Activated CD8-positive, alpha-beta memory T cell treated with anti-CD3 and anti-CD28 coated beads for 1 hour (primary cell): ENCODE data around the gene VSX1.

Experiments used
- DNase-seq, 2 donors: peaks; one replicate each; pipeline ENCODE4 v3.0.0-alpha.2; 2020; ENCODE audit warnings: low read depth in 1 of 2; ENCODE audit errors: extremely low read depth in 1 of 2

Gene VSX1

DNA sequence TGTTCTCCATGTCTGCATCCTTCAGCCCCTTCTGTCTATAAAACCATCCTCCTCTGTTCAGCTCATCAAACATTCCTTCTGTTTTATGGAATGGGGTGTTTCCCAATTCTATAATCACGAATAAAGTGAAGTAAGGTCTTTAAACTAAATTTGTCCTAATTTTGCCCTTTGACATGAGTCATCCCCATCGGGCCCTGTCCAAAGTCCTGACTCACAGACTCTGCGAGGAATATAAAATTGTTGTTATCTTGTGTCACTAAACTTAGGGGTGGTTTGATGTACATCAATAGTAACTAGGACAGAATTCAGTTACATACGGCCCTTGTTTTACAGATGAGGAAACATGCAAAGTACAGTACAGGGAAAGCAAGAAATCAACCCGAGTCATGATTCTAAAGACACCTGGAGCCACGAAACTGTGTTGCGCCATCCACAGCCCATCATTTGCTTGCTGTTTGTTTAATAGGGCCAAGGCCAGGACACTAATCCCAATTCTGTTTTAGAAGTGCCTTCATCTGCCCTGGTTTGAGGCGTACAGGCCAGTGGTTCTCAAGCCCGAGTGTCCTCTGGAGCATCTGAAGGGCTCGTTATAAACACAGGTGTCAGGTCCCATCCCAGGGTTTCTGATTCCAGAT is 26.8 kb downstream of the VSX1 start:
- no peak for DNase-seq

DNA sequence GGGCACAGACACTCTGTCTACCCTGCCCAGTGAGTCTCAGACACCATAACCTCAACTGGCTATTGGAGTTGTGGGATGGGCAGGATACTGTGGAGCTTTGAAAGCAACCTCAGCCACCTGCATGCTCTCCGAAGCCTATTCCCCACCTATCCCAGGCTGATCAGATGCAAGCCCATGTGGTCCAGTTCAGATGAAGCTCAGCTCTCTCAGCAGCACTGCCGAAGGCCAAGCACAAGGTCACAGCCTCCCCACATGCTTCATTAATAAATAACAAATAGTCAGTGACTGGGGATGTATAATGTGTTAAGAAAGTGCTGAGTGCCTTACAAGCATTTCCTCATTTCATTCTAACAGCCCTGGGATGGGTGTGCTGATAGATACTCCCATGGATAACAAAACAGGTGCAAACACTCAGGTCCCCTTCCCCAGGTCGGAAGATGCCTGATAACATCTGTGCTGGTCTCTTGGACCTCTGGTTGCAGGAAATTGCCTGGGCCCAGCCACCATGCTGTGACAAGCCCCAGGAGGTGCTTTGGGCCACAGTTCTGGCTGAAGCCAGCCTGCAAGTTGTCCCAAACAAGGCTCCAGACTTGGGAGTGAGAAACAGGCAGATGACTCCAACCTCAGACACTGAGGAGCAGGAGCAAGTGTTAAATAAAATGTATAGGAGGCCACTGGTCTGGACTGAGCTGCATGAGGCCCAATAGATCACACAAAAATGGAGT is 27.7 kb downstream of the VSX1 start:
- DNase-seq: no peak

DNA sequence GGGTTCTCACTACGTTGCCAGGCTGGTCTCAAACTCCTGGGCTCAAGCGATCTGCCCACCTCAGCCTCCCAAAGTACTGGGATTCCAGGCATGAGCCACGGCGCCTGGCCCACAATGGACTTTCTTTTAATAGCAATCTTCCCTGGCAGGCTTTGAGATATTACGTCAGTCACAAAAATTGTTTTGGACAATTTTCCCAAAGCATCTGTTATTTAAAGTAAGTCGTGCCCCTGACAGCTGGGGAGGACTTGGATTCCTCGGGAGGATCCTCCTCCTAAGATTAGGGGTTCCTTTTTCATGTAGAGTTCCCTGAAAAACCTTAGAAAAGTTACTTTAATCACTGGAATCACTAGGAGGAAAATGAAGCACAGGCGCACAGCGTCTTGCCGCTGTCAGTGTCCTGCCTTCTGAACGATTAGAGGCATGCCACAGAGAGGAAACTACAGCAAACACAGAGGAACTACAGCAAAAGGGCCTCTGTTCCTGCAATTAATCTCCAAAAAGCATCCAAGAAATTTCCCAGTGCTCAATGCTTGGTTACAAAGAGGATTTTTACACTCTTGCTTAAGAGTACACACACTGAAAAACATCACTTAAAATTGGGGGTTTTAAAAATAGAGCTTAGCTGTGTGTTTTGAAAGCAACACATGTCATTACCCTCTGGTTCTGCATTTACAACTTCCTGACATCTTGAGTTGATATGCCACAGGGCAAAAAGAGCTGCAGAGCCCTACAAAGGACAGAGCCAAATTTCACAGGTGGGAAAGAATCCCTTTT is 28.5 kb downstream of the VSX1 start:
- no peak for DNase-seq

DNA sequence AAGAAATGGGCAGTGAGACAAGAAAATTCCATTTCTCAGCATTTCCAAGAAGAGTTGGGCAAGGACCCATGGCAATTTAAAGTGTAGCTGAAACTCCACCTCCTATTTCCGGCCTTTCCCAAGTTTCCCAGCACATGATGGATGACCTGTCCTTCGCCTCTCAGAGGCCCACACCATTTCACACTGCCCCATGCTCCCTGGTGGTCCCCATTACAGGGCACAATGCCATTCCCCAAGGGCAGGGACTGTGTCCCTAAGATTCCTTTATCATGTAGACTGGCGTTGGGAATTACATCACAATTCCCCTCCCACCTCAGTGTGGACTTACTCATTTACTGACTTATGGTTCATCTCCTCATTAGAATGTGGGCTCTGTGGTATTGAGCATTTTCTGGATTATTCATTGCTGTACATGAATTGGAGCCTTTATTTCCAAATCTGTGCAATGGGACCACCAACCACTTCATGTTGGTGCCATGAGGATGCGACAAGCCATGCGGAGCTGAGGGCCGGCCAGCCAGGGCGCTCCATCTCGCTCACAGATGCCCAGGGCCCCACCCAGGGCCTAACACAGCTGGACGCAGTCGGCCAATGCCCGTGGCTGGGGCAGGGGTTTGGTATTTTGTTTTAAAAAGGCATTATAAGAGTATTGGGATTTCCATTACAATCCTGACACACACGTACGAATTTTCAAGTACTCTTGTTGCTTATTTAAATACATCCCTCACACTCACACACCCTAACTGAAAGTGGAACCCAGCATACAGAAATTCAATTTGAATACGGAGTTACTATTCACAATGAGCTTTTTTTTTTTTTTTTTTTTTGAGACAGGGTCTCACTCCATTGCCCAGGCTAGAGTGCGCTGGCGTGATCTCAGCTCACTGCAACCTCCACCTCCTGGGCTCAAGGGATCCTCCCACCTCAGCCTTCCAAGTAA is 29.4 kb downstream of the VSX1 start:
- no peak for DNase-seq

DNA sequence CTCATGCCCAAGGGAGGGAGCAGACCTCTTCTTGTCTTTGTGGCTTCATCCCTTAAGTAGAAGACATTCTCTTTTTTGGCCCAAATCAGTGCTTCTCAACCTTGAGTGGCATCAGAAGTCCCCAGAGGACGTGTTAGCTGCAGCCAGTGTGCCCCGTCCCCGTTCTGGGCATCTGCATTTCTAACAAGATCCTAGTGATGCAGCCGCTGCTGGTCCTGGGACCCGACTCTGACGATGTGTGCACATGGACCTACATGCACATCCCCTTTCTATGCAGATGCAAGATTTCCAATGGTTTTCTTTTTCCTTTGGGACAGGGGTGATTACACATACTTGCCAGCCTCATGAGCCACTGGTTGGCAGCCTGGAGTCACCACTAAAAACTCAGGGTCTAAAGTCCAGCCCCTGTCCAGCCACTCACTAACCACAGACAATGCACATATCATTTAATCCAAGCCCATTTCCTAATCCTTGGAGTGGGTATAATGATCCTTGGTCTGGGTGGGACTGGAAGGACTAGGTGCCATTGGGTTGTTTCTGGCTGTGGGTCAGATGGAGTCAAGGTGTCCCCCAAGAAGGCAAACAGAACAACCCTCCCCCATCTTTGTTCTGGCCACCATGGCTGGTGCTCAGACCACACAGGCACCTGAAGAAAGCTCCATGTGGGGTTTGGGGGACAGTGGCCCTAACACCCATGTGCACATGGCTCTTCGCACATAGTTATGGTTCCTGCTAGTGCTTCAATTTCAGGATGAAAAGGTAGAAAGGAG is 30.4 kb downstream of the VSX1 start:
- no peak for DNase-seq

DNA sequence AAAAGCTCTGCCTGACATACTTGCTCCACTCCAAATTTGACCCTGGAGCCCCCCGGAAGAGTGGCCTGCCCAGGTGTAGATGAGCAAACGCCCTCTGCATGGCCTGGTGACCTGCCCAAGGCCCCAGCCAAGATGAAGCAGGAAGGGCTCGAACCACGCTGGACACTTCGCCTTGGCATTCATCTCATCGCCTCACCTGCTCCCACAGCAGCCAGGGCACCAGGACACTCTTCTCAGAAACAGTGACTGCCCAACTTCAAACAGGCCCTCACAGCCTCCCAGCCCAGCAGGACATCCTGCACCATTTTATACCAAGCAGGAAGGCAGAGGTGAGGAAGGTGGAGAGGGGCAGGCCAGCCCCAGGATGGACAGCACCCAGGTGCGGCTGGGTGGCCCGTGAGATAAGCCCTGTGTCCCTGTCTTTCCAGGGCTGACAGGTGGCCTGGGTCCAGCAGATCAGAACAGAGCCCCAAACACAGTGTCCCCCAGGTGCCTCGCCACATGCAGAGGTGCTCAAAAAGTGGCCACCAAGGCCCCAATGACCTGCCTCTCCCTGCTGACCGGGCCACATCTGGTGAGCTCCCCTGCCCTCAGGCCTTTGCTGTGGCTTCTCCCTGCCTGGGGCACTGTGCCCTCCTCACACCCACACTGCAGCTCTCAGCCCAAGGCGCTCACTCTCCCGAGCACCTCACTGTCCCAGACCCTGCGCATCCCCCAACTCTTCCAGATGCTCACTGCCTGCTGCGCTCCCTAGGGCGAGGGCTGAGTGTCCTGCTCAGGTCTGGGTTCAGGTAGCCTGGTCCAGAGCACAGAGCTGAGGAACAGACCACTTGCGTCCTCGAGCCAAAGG is 31.2 kb downstream of the VSX1 start:
- DNase-seq: no peak

DNA sequence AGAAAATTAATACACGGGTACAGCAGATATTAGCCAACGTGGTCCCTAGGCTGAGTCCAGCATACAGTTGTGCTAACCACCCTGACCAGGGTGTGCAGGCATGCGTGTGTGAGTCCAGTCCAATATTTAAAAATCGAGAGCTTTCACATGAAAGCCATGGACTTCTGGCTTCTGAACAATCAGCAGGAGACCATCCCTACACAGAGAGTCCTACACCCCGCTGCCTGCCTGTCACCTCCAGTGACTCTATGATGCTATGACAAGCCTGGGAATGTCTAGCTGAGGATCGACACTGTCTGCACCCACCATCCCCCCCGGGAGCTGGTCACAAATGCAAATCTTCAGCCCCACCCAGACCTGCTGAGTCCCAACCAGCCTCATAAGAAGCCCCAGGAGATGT is 31.9 kb downstream of the VSX1 start:
- DNase-seq: no peak

DNA sequence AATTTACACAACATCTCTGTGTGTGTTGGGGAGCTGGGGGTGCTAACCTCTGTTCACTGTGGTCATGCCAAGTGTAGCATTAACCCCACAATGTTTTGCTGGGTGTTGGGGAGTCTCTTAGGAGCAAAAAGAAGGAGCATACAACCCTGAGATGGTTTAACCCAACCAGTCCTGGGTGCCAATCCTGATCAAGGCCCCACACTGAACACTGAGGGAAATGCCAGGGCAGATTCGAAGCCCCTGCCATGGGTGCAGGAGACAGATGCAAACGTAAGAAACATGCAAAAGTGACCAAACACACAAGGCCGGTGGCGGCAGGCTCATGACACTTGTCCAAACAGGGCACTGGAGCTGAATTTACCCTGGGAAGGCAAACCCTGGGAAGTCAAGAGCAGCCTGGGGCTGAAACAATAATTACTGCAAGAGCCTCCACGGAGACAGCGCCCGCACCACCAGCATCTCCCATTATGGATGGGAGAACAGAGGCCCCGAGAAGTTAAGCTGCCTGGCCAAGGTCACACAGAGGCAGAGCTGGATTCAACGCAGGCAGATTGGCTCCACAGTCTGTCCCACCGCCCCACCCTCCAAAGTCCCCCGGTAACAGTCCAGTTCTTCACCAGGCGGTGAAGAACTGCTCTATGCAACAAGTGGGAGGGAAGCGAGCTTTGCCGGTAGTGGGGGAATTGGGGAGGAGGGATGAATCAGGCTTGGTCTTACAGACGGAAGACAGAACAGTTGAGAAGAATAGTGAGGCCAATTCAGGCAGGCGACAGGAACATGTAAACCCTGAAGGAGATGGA is 32.5 kb downstream of the VSX1 start:
- DNase-seq: no peak

DNA sequence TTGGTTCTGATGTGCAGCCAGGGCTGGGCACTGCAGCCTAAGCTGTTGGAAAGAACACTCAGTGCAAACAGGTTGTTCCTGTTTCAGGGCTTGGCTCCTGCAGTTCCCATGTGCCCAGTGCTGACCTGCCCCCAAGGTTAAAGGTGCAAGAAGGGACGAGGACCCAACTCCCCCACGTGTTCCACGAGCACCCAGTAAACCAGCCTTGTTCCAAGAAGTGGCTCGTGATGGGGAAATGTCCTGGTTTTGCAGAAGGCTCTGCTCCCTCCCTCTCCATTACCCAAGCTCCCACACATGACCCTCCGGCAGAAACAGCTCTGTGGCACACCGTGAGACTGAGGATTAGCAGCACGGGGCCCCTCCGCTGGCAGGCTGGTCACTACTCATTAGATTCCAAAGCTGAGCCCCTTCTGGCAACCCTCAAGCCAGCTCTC is 33.4 kb downstream of the VSX1 start:
- no peak for DNase-seq

DNA sequence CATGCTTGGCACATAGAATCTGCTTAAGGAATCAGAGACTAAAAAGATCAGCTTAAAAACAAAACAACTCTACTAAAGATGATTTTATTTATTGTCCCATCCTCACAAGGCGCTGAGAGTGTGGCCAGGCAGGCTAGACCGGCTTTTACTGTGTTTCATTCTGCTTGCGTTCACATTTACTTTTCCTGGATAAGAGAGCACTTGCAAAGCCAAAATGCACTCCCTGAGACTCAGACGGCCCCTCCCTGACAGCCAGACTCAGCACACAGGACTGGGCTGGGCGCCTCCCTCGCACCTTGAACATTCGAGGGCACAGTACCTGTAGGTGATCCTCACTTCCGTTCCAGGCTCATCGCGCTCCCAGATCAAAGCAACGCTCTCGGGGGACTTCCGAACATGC is 34.2 kb downstream of the VSX1 start:
- no peak for DNase-seq

DNA sequence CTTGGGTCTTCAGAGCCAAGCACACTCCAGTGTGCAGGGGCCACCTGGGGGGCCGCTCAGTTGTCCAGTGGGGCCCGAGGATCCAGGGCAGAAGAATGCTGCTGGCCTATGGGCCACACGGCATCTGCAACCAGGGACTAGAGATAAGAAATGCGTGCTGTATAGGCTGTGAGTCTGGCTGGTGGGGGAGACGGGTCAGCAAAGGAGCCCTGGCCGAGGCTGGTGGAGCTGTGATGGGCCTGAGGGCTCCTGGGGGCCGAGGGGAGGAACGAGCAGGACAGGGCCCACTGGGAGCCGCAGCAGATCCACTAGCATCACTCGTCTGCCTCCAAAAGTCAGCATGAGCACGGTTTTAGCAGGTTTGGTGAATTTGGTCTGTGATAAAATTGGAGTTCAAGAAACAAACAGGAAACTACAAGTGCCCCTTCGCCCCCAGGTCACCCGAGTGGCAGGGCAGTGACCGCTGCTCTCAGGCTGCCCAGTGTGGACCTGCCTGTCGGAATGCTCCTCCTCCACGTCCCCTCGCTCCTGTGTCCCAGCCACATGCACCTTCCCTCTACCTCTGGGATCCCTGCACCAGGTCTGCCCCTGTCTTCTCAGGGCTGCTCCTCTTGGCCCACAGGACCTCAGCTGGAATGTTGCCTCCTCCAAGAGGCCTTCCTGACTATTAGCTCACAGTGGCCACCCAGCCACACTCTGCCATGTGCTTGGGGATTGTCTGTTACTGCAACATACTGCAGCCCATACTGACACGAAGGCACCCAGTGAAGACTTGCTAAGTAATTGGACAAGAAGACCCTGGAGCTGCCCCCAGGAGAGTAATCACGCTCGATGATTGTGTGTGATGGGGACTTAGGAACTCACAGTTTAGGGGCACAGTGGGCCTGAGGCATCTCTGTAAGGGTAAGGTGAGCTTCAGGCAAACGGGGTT is 34.9 kb downstream of the VSX1 start:
- DNase-seq: no peak

DNA sequence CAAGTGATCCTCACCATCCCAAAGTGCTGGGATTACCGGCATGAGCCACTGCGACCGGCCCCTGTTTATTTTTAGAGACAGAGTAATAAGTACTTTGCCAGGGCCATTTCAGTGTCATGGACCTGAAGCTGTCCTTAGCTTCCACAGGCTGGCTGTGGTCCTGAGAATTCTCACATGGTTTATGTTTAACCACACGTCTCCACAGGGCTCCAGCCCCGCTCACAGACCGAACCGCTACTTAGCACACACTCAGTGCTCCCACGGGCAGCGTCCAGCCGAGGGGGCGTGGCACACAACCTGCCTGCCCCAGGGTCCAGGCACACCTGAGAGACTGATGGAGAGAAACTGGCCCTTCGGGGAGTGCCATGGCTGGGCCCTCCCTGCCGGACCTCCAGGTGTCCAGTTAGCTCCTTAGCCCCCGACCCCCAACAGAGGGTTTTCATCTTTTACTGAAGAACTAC is 35.7 kb downstream of the VSX1 start:
- DNase-seq: no peak

DNA sequence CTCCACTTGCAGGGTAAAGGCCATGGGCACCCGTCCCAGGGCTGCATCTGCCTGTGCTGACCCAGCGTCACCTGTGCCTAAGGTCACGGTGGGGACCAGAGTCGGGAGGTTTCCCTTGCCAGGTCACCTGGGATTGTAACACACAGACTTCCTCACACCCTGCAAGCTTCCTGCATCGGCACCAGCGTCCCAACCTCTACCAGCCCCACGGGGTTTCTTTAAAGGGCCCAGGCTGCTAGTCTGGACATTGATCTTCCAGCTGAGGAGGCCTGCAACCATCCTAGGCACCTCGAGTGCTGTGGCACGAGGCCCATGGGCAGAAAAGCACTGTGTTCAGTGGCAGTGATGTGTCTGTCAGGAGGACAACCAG is 36.6 kb downstream of the VSX1 start:
- DNase-seq: no peak

DNA sequence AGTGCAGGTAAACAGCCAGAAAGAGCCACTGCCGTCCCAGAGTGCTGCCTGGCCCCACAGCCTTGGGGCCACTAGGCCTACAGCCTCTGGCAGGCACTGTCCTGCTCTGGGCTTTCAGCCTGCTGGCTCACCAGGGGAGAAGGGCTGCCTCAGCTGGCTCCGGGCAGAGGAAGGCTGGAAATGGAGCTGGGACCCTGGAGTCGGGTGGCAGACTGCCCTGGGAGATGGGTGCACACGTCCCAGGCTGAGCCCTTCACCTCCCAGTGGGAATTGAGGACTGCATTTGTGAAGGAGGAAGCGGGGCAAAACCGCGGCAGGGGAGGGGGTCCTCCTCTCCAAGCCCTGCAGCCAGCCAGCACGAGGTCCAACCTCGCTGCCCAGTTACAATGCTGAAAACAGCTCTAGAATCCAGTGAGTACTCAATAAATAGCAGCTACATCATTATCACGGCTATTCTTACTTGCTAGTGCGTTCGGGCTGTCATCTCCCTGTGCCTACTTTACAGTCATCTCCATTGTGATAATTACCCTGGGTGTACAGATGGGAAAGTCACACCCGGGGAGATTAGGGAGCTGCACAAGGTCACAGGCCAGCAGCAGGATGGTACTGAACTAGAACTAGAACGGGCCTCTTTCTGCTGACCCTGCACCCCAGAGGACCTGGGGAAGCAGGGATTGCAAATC is 37.1 kb downstream of the VSX1 start:
- no peak for DNase-seq

DNA sequence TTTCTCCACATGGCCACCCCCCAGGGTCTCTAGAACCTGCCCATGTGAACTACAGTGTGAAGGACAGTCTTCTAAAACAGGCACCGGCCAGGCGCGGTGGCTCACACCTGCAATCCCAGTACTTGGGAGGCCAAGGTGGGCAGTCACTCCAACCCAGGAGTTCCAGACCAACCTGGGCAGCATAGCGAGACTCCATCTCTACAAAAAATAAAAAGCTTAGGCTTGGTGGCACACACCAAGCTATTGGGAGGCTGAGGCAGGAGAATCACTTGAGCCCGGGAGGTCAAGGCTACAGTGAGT is 37.7 kb downstream of the VSX1 start:
- DNase-seq: no peak

DNA sequence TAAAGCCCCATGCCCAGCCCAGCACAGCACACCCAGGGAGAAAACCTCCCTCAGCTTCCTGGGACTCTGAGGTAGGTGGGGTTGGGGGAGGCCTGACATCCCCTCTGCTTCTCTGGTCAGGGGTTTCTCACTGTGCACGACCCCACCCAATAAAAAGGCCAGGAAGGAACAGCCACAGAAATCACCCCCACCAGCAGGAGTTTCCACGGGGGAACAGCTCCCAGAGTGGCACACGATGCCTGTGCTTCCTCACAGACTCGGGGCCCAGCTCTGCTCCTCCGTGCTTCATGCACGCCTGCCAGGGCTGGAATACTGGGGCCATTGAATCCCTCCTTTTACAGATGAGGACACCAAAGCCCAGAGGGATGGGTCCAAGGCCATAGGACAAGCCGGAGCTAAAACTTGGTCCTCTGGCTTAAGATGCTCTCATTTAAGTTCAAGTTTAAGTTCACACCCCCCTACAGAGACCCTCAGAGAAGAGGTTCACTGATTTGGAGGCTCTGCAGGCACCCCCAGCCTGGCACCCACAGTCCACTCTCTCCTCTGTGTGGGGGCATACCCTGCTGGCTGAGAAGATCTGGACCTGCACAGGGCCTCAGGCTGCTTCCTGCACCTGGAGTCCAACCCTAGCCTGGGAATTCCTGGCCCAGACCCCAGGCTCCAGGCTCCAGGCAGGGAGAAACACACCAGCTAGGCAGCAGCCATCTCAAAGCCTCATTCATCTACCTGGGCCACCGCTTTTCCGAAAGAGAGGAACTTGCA is 38.3 kb downstream of the VSX1 start:
- DNase-seq: no peak
